Naive thymus-derived CD8-positive, alpha-beta T cell (primary cell): ENCODE data around the gene CYP4F3. TPM values are rescaled to one million over a fixed set of nuclear protein-coding genes. Genes with fewer than 3 reads are reported as not detected.
"Not testable (repeated sequence)": the region's sequence is repeated elsewhere in the genome, so short reads cannot be mapped to it uniquely, and the experiment has no call there.

ENCODE experiments used
- ATAC-seq, 2 donors: fragments of 150-1000 bp; cut with Tn5 transposase in 1 of 2; sonication (Bioruptor Pico), chemical (Tn5 transposase) in 1 of 2; 1 replicate in 1 of 2; 2 replicates in 1 of 2; pipeline ENCODE4 v1.10.0; 2021; ENCODE audit warnings: mild to moderate bottlenecking in 2 of 2, moderate library complexity in 2 of 2
- POLR2A ChIA-PET: fragments of 350-600 bp; sonication (Branson Sonifier 250); formaldehyde crosslinking; loops from one replicate; lab custom pipeline; 2021; ENCODE audit warnings: antibody characterized with exemption; lab: Charles Lee
- DNase-seq, 10 donors: peaks; one replicate each; pipeline versions ENCODE4 v3.0.0 to v3.0.0-alpha.2; 2020 to 2022
- H3K27ac Mint-ChIP-seq, 10 donors: one replicate each; pipeline ENCODE4 v1.8.0; 2020 to 2022; ENCODE audit warnings: mild to moderate bottlenecking in 10 of 10, mixed read lengths in 10 of 10, moderate library complexity in 4 of 10, inconsistent platforms in 1 of 10
- H3K27me3 Mint-ChIP-seq, 5 donors: one replicate each; pipeline ENCODE4 v1.8.0; 2021 to 2022; ENCODE audit warnings: mixed read lengths in 5 of 5
- H3K36me3 Mint-ChIP-seq, 3 donors: one replicate each; pipeline ENCODE4 v1.8.0; 2020 to 2022; ENCODE audit warnings: mixed read lengths in 3 of 3, mild to moderate bottlenecking in 2 of 3, inconsistent platforms in 1 of 3
- H3K4me1 Mint-ChIP-seq, 4 donors: one replicate each; pipeline ENCODE4 v1.8.0; 2021 to 2022; ENCODE audit warnings: mixed read lengths in 4 of 4
- H3K4me3 Mint-ChIP-seq, 10 donors: one replicate each; pipeline ENCODE4 v1.8.0; 2020 to 2022; ENCODE audit warnings: mild to moderate bottlenecking in 10 of 10, mixed read lengths in 10 of 10, moderate library complexity in 6 of 10, inconsistent platforms in 1 of 10
- H3K9me3 Mint-ChIP-seq, 9 donors: one replicate each; pipeline ENCODE4 v1.8.0; 2020 to 2022; ENCODE audit warnings: mixed read lengths in 9 of 9, mild to moderate bottlenecking in 3 of 9, inconsistent platforms in 1 of 9, moderate library complexity in 1 of 9
- polyA plus RNA-seq, 3 donors: library from polyadenylated mRNA; unstranded; fragments of 300-500 nt; fragmentation: Illumina TruSeq; gene quantifications; one replicate each; pipeline ENCODE4 v1.2.3, GENCODE V29; 2021
- total RNA-seq, 8 experiments: library from RNA in 2 of 8; stranded (reverse) in 2 of 8; gene quantifications; one replicate each; pipeline ENCODE4 v1.2.3 and lab custom pipeline; 2021 to 2026

The CYP4F3 gene
- total and polyA plus RNA-seq, 5 experiments from 2014 or later, result not detected

DNA sequence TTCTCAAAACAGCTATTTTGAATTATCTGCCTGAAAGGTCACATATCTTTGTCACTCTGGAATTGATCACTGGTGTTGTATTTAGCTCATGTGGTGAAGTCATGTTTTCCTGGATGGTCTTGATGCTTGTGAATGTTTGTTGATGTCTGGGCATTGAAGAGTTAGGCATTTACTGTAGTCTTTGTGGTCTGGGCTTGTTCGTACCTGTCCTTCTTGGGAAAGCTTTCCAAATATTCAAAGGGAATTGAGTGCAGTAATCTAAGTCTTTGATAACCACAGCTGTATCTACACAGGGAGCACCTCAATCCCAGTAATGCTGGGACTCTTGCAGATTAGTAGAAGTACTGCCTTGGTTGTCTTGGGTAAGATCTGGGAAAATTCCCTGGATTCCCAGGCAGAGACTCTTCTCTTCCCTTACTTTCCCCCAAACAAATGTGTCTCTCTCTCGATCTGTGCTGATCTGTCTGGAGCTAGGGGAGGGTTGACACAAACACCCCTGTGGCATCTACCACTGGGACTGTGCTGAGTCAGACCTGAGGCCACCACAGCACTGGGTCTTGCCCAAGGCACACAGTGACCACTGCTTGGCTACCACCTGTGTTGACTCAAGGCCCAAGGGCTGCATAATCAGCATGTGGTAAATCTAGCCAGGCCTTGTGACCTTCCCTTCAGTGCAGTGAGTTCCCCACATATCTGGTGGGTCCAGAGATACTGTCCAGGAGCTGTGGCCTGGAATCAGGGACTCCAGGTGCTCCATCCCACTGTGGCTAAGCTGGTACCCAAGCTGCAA lies 5.5 kb upstream of the CYP4F3 start:
- POLR2A ChIA-PET, result no interaction called here
- ATAC-seq (no peak), DNase-seq (no peak)
- Mint-ChIP-seq H3K27ac (no peak overlapping the region), H3K4me1 (peaks cover 0 to 9% (median 0%) of the 10 kb centered on the region in 4 donors), H3K27me3 (peaks cover 16 to 35% (median 22%) of the 10 kb centered on the region in 5 donors), H3K4me3 (no peak overlapping the region), H3K9me3 (no peaks in the 10 kb centered on the region), H3K36me3 (no peaks in the 10 kb centered on the region)

DNA sequence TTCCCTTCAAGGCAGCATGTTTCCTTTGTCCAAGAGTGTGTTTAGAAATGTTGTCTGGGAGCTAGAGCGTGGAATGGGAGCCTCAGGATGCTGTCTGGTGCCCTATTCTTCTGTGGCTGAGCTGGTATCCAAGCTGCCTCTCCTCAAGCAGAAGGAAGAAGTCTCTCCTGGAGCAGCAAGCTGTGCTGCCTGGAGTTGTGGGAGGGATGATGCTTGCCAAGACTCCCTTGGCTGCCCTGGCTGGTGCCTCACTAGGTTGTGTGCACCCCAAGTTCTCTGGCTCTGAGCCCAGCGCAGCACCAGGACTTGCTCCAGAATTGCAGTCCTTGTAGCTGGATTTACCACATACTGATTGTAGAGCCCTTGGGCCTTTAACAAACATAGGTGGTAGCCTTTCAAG lies 4.7 kb upstream of the CYP4F3 start:
- DNase-seq (no peak), ATAC-seq (no peak)
- no peaks in the 10 kb centered on the region for H3K36me3 Mint-ChIP-seq
- H3K4me3 Mint-ChIP-seq, result no peak overlapping the region
- H3K27me3 Mint-ChIP-seq, result peaks cover 12 to 35% (median 22%) of the 10 kb centered on the region in 5 donors
- no peak overlapping the region for H3K27ac Mint-ChIP-seq
- POLR2A ChIA-PET, result no interaction called here
- H3K4me1 Mint-ChIP-seq, result peaks cover 0 to 9% (median 0%) of the 10 kb centered on the region in 4 donors
- no peaks in the 10 kb centered on the region for H3K9me3 Mint-ChIP-seq

DNA sequence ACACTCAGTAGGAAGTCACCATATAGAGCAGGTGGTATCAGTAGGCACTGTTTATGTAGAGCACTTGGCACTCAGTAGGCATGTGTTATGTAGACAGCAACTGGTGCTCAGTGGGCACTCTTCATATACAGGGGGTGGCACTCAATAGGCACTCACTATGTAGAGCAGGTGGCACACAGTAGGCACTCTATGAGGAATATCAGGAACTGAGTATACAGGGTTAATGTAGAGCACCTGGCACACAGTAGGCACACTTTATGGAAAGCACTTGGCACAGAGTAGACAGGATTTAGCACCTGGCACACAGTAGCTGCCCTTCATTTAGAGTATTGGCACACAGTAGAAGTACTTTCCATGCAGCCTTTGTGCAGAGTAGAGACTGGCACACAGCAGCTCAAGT lies 1.1 kb upstream of the CYP4F3 start:
- no peak for ATAC-seq
- no peak overlapping the region for H3K4me3 Mint-ChIP-seq
- DNase-seq, result no peak
- no peak overlapping the region for H3K27ac Mint-ChIP-seq
- H3K27me3 Mint-ChIP-seq, result peaks cover 8 to 45% (median 26%) of the 10 kb centered on the region in 5 donors
- H3K9me3 Mint-ChIP-seq, result no peaks in the 10 kb centered on the region
- POLR2A ChIA-PET, result no interaction called here
- no peaks in the 10 kb centered on the region for H3K36me3 Mint-ChIP-seq
- H3K4me1 Mint-ChIP-seq, result peaks cover 0 to 5% (median 3%) of the 10 kb centered on the region in 4 donors

DNA sequence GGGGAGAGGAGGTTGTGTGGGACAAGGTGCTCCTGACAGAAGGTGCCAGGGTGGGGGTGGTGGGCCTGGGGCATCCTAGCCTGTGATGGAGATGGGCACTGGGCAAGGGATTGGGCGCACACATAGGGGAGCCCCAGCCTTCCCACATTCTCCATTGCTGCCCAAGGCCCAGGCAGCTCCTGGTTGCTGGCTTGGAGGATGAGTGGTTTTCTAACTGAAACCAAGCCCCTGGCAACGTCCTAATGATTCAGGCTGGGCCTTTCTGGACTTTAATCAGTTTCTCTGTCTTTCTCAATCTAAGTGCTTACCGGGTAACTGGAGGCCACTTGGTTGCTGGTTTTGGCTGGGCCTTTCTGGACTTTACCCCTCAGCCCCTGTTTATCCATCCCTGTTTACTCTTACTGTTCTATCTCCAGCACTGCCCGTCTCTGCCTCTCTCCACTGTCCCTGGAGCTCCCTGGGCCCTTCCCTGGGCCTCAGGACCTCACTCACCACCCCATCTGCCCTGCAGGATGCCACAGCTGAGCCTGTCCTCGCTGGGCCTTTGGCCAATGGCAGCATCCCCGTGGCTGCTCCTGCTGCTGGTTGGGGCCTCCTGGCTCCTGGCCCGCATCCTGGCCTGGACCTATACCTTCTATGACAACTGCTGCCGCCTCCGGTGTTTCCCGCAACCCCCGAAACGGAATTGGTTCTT lies 354 bp downstream of the CYP4F3 start:
- no peak overlapping the region for H3K4me3 Mint-ChIP-seq
- peaks cover 6 to 45% (median 17%) of the 10 kb centered on the region in 5 donors for H3K27me3 Mint-ChIP-seq
- peaks cover 0 to 5% (median 3%) of the 10 kb centered on the region in 4 donors for H3K4me1 Mint-ChIP-seq
- ATAC-seq, result no peak
- no peak overlapping the region for H3K27ac Mint-ChIP-seq
- no peaks in the 10 kb centered on the region for H3K36me3 Mint-ChIP-seq
- H3K9me3 Mint-ChIP-seq, result peaks cover 0 to 1% (median 0%) of the 10 kb centered on the region in 9 donors
- POLR2A ChIA-PET, result no interaction called here
- no peak for DNase-seq

DNA sequence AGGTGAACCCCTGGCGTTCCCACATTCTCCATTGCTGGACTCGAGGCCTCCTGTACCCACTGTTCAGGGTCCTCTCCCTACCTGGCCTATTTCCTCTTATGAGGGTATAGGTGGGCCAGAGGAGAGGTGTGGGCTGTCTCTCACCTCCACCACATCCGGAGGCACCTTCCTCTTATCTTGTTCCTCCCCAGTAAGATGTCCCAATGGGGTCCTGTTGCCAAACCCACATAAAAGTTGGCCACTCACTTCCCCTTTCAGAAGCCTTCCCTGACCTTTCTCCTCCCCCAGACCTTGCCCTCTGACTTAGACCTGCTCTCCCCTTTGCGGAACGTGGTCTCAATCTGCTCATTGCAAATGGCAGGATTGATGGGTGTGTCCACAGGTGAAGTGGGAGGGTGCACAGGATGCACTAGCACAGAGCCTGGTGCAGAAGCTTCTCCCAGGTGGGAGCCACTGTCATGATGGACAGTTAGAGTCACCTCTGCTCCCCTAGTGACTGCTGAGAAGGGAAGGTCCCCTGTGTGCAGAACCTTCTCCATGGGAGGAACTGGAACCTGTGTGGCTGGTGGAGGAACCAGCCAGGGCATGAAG lies 1.3 kb downstream of the CYP4F3 start:
- H3K9me3 Mint-ChIP-seq, result peaks cover 0 to 1% (median 0%) of the 10 kb centered on the region in 9 donors
- H3K4me3 Mint-ChIP-seq, result no peak overlapping the region
- no peaks in the 10 kb centered on the region for H3K36me3 Mint-ChIP-seq
- no peak for ATAC-seq
- no peak for DNase-seq
- H3K4me1 Mint-ChIP-seq, result peaks cover 0 to 5% (median 3%) of the 10 kb centered on the region in 4 donors
- H3K27ac Mint-ChIP-seq, result peak overlapping the region in 1 of 10 donors; percentile 40
- POLR2A ChIA-PET, result no interaction called here
- H3K27me3 Mint-ChIP-seq, result peaks cover 10 to 47% (median 17%) of the 10 kb centered on the region in 5 donors

DNA sequence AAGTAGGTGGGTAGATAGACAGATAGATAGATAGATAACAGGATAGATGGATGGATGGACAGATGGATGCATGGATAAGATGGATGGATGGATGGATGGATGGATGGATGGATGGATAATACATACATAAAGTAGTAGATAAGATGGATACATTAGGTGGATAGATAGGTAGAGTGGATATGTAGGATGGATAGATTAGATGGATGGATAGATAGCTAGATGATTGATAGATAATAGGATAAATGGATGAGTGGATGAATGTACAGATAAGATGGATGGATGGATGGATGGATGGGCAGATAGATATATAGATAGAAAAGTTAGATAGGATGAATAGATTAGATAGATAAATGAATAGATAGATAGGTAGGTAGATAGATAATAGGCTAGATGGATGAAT lies 2.1 kb downstream of the CYP4F3 start:
- Mint-ChIP-seq H3K27ac (no peak overlapping the region), H3K27me3 (peaks cover 7 to 43% (median 10%) of the 10 kb centered on the region in 5 donors), H3K36me3 (no peaks in the 10 kb centered on the region), H3K4me1 (peaks cover 0 to 5% (median 3%) of the 10 kb centered on the region in 4 donors), H3K9me3 (peaks cover 0 to 1% (median 0%) of the 10 kb centered on the region in 9 donors), H3K4me3 (no peak overlapping the region)
- POLR2A ChIA-PET, result no interaction called here
- DNase-seq (no peak), ATAC-seq (no peak)

DNA sequence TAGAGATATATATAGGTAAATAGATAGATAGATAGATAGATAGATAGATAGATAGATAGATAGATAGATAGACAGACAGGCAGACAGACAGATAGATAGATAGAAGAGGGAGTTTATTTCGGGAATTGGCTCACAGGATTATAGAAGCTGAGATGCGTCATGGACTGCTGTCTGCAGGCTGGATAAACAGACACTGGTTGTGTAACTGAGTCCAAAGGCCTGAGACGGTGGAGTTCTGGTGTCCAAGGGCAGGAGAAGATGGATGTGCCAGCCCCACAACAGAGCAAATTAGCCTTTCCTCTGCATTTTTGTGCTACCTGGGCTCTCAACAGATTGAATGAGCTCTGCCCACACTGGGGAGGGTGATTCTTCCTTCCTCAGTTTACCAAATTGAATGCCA lies 2.7 kb downstream of the CYP4F3 start:
- H3K4me3 Mint-ChIP-seq, result no peak overlapping the region
- POLR2A ChIA-PET, result no interaction called here
- H3K36me3 Mint-ChIP-seq, result no peaks in the 10 kb centered on the region
- H3K27ac Mint-ChIP-seq, result no peak overlapping the region
- peaks cover 0 to 1% (median 0%) of the 10 kb centered on the region in 9 donors for H3K9me3 Mint-ChIP-seq
- peaks cover 0 to 5% (median 3%) of the 10 kb centered on the region in 4 donors for H3K4me1 Mint-ChIP-seq
- peaks cover 7 to 41% (median 9%) of the 10 kb centered on the region in 5 donors for H3K27me3 Mint-ChIP-seq
- DNase-seq, result no peak
- no peak for ATAC-seq

DNA sequence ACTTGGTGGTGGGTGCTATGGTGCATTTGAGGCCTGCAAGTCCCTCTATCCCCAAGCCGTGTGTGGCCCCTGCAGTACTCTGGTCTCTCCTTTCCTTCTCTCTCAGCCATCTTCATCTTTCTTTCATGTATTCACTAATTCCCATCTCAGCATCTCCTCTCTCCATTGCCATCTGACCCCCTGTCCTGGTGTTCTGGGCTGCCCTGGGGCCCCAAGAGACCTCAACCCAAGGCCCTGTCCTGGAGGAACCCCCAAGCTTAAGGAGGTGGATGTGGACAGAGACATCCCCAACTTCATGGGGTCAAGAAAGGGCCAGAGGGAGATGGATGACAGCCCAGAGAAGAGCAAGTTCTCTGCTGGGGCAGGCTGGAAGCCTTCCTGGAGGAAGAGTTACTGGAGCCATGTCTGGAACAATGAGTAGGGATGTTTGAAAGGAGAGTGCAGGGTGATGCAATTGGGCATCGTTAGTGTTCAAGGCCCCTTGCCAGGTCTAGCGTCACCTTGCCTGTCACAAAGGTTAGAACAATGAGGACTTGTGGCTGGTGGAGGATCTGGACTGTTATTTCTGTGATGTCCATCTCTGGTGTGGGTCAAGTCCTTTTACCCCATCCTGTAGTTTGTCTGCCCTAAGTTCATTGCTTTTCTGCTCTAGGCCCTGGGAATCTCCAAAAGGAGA lies 3.5 kb downstream of the CYP4F3 start:
- H3K4me1 Mint-ChIP-seq, result peaks cover 0 to 5% (median 3%) of the 10 kb centered on the region in 4 donors
- peaks cover 7 to 41% (median 9%) of the 10 kb centered on the region in 5 donors for H3K27me3 Mint-ChIP-seq
- peak overlapping the region in 1 of 10 donors; percentile 53 for H3K27ac Mint-ChIP-seq
- no peak overlapping the region for H3K4me3 Mint-ChIP-seq
- peaks cover 0 to 1% (median 0%) of the 10 kb centered on the region in 9 donors for H3K9me3 Mint-ChIP-seq
- POLR2A ChIA-PET, result no interaction called here
- H3K36me3 Mint-ChIP-seq, result no peaks in the 10 kb centered on the region
- DNase-seq, result no peak
- ATAC-seq, result no peak

DNA sequence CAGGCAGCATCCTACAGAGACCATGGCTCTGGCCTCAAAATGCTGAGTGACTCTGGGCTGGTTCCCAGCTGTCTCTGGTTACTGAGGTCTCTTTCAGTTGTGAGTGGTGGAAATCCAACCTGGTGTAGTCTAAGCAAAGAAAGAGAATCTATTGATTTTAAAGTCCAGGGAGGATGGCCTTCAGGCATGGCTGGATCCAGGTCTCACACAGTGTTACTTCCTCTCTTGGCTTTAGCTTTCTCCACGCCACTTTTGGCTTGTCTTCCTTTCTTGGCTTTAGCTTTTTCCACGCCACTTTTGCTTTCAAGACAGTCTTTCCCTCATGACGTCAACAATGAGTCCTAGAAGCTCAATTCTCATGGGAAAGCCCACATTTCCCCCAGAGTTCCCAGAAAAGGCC lies 4.1 kb downstream of the CYP4F3 start:
- H3K36me3 Mint-ChIP-seq, result no peaks in the 10 kb centered on the region
- no peak overlapping the region for H3K27ac Mint-ChIP-seq
- POLR2A ChIA-PET, result no interaction called here
- peaks cover 7 to 41% (median 9%) of the 10 kb centered on the region in 5 donors for H3K27me3 Mint-ChIP-seq
- no peak for ATAC-seq
- H3K4me1 Mint-ChIP-seq, result peaks cover 0 to 5% (median 3%) of the 10 kb centered on the region in 4 donors
- peaks cover 0 to 1% (median 0%) of the 10 kb centered on the region in 9 donors for H3K9me3 Mint-ChIP-seq
- no peak for DNase-seq
- no peak overlapping the region for H3K4me3 Mint-ChIP-seq

DNA sequence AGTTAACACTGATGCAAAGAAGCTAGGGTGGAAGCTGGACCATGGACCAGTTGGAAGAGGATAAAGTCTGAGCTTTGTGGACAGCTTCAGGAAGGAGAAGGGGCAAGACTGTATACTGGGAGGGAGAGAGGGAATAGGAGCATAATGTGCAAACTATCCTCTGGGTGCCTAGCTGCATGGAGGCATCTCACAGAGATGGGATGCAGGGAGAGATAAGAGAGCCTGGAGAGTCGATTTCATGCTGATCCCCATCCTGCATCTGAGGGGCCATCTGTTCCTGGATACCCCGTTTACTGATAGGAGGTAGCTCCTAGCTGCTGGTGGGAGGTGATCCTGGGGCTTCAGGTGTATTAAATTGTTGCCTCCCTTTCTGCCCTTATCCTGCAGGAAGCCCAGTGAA lies 8.8 kb downstream of the CYP4F3 start:
- POLR2A ChIA-PET, result no interaction called here
- Mint-ChIP-seq H3K9me3 (peaks cover 0 to 1% (median 0%) of the 10 kb centered on the region in 9 donors), H3K27me3 (peaks cover 23 to 43% (median 35%) of the 10 kb centered on the region in 5 donors), H3K4me1 (no peaks in the 10 kb centered on the region), H3K4me3 (no peak overlapping the region), H3K36me3 (no peaks in the 10 kb centered on the region), H3K27ac (no peak overlapping the region)
- no peak for DNase-seq
- ATAC-seq, result no peak

DNA sequence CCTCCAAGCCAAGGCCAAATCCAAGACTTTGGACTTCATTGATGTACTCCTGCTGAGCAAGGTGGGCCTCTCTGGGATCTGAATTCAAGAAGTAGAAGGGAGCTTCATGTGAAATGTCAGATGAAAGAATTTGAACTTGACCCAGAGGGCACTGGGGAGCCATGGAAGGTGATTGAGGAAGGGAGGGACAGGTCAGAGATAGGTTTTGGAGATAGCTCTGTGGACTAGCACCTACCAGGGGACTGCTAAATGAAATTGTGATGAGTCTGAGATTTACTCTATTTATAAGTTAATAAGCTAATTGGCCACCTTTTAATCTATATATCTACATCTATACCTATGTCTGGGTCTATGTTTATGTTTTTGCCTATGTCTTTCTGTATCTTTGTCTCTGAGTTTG lies 9.4 kb downstream of the CYP4F3 start:
- H3K27ac Mint-ChIP-seq, DNase-seq, ATAC-seq, POLR2A ChIA-PET, H3K4me3 Mint-ChIP-seq, H3K9me3 Mint-ChIP-seq, H3K4me1 Mint-ChIP-seq, H3K36me3 Mint-ChIP-seq: not testable (repeated sequence)
- peaks cover 28 to 49% (median 40%) of the 10 kb centered on the region in 5 donors for H3K27me3 Mint-ChIP-seq

DNA sequence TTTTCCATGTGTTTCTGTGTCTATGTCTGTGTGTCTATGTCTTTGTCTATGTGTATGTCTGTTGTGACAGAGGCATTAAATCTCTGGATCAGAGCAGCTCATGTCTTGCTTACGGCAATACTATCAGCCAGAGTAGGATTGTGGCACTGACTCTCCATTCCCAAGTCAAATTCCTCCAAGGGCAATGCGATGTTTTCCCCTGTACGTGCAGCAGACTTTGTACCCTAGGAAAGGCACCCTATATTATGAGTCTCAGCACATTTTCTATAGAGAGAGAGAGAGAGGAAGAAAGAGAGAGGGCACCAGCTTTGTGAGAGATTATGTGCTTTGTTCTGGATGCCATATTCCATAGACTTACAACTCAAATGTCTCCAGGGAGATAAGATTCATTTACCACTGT lies 11.1 kb downstream of the CYP4F3 start:
- DNase-seq, result no peak
- Mint-ChIP-seq H3K27ac (no peak overlapping the region), H3K4me3 (no peak overlapping the region)

More for the DNA sequence above, 11.1 kb downstream of the CYP4F3 start:
- Mint-ChIP-seq H3K4me1 (no peaks in the 10 kb centered on the region), H3K36me3 (no peaks in the 10 kb centered on the region), H3K9me3 (no peaks in the 10 kb centered on the region), H3K27me3 (peaks cover 30 to 54% (median 32%) of the 10 kb centered on the region in 5 donors)
- POLR2A ChIA-PET, result no interaction called here
- no peak for ATAC-seq
